Mucosa of gallbladder (tissue), 1 donor: ENCODE results near the gene BMP7. TPM values are rescaled to one million over a fixed set of nuclear protein-coding genes. Genes with fewer than 3 reads are reported as not detected.
"Not testable (repeated sequence)": the region's sequence is repeated elsewhere in the genome, so short reads cannot be mapped to it uniquely, and the experiment has no call there.

Experiments
- DNase-seq: peaks from one replicate; pipeline ENCODE4 v3.0.0-alpha.2; 2020; ENCODE audit warnings: low spot score
- total RNA-seq: library from RNA; stranded (reverse); gene quantifications from one replicate; pipeline ENCODE4 v1.2.1, GENCODE V29; 2021
- donor health status: DM: no; HTN: no; CAD: no.

The BMP7 gene
- total RNA-seq, 1 donor from 2014 or later: 1.2 TPM

DNA sequence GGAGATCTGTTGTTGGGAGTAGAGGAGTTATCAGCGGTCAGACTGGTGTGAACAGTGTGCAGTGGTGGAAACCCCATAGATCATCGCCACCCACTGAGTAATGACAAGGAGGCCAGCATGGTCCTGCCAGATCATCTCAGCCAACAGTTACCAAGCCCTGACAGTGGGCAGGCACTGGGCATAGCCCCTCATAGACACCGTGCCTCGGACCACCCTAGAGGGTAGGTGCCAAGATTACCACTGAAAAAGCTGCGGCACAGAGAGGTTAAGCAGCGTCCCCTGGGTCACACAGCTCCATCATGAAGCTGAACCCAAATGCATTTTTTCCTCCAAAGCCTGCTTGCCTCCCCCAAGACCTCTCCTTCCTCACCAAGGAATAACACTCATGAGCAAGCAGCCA is 21.5 kb upstream of the BMP7 start:
- DNase-seq: no peak

DNA sequence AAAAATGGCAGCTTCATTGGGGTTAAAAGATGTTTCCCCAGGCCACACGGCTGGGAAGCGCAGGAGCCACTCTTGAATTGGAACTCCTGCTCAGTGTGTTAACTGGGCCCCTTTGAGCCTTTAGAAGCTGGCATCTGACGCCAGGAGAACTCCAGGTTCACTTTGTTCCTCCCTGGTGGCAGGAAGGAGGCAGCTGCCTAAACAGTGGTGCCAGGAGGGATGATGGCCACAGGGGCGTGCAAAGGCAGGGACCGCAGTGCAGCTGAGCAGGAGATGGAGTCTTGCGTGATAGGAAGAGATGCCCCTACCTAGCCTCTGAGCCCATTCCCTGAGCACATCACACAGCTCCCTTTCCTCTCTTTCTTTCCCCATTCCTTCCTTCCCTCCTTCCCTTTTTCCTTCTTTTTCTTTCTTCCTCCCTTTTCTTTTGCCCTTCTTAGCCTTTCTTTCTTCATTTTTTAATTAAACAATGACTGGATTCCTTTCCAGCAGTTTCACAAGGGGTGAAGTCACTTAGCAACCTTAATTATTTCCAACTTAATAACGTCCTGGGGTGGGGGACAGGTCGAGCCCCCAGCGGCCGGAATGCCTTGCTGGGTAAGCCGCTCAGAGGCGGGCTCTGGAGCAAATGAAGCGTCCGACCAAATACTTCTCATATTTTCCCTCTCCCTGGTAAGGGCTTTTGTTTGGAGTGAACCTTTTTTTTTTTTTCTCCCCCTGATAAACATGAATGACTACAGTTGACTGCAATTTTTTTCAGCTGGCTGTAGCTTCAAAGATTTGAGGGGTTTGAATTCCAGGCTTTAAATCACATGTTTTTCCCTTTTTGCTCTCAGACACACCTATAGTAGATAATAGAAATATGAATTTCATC is 20.8 kb upstream of the BMP7 start:
- no peak for DNase-seq

DNA sequence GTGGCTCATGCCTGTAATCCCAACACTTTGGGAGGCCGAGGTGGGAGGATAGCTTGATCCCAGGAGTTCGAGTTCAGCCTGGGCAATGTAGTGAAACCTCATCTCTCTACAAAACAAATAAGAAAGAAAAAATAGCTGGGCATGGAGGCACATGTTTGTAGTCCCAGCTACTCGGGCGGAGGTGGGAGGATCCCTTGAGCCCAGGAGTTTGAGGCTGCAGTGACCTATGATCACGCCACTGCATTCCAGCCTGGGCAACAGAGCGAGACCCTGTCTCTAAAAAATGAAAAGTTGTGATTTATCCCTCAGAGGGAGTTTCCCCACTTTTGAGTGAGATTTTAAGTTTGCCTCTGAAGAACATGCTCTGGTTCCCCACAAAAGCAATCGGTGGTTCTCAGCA is 17.4 kb upstream of the BMP7 start:
- no peak for DNase-seq

DNA sequence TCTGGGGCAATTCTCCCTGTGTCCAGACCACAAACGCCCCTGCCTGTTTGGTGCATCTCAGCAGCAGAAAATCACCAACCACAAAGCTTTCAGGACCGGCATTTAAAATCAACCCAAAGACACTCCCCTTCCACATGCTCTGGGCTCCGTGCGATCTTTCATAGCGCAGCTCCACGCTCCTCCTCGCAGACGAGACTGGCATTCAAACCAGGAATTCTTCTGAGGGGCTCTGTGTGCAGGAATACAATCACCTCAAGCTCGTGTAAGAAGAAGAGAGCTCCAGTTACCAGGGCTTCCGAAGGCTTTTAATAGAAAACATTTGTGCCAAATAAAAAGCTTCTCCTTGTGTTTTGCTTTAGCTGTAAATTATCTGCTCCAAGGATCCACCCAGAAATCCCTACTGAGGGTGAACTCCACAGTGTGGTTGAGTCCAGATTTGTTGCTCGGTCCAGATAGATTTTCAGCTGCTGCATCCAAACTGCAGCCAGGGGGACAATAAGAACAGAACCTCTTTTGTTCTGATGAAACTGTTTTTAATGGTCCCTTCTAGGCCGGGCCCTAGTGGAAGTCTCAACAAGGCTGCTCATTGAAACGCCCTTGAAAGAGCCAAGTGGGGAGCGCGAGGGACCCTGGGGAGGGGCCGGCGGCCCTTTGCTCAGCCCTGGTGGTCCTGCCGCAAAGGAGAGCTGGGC is 16.4 kb upstream of the BMP7 start:
- no peak for DNase-seq

DNA sequence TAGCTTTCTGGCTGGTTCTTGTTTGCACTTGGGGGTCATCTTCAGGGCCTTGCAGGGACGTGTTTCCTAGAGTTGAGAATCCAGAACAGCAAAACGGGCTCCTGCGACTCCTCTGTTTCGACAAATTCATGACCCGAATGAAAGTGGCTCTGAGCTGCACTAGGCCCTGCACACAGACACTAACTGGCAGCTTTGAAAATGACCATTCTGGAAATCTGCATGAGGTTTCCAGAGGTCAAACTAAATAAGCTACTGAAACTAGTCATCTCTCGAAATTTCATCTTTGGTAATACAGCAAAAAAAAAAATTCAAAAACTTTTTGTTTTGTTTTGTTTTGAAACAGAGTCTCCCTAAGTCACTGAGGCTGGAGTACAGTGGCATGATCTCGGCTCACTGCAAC is 15.5 kb upstream of the BMP7 start:
- no peak for DNase-seq

DNA sequence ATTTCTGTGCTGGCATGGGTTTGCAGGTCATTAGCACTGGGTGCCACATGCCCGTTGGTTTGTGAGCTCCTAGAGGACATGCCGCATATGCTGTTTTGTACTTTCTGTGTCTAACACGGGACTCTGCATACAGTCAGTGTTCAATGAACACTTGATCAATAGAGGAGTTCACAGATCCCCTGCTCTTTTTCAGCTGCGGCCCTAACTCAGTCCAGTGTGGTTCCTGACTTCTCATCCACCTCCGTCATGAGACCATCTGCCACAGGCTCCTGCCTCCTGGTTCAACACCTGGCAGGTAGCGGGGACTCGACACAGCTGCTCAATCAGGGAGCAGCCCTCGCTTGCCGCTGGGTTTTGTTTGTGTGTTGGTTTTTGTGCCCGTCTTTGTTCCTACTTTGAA is 13.8 kb upstream of the BMP7 start:
- DNase-seq: no peak

DNA sequence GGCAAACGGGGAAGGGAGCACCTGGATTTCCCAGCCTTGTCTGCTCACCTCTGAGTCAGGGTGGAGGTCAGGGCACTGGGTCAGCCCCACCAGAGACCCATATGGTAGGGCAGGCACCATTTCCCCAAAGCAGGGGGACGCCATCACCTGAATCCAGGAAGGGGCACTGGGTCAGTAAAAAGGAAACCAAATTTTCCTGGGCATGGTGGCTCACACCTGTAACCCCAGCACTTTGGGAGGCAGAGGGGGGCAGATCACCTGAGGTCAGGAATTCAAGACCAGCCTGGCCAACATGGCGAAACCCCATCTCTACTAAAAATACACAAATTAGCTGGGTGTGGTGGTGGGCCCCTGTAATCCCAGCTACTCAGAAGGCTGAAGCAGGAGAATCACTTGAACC is 13.1 kb upstream of the BMP7 start:
- DNase-seq: not testable (repeated sequence)

DNA sequence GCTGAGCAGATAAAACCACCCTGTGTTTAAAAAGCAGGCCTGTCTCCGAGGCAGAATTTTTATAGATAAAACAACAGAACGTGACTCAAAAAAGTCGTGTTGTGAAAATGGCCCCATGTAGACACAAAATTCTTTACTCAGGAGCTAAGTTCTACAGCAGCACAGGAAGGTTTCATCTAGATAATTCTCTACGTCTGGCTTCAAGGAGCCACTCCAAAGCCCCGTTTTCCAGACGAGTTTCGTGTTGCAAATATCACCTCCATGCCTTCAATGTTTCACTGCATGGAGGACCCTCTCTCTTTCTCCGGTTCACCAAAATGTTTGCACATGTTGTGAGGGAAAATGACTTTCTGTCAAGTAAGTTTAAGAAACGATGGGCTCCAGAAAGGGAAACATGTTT is 12.0 kb upstream of the BMP7 start:
- DNase-seq: no peak

DNA sequence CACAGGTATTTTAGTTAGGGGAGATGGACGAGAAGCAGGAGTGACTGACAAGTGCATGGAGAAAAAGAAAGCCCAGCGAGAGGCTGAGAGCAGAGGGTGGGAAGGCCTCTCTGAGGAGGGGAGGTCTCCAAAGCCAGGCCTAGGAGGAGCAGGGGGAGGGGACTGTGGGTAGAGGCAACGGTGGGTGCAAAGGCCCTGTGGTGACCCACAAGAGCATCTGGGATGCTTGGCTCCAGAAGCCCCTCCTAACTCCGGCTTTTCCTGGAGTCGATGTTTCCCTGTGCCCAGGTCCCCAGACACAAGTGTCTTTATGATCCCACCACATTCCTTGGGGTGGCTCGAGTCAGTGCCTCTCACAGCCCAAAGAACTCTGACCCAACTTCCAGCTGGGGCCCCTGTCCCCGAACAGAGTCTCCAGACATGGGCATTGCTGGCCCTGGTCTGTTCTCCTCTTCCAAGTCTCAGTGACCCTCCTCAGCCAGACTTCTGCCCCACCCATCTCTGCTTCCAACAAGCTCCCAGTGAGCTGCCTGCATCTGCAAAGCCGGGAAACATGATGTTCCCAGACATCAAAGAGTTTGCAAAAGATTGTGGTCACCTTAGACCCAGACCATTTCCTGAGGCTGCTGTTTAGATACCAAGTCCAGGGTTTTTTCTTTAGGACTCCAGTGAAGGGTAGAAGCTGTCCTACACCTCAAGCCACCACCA is 11.1 kb upstream of the BMP7 start:
- no peak for DNase-seq

DNA sequence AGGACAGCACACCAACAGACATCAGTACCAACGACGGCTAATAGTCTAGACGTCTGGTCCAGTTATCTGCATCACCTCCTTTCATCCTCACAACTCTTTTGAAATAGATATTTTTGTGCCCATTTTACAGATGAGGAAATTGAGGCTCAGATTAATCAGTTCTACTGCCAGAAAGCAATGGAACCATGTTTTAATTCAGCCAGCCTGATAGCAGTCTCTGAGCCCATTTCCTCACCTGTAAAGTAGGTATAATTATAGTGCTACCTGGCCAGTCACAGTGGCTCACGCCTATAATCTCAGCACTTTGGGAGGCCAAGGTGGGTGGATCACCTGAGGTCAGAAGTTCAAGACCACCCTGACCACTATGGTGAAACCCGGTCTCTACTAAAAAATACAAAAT is 9.8 kb upstream of the BMP7 start:
- no peak for DNase-seq

DNA sequence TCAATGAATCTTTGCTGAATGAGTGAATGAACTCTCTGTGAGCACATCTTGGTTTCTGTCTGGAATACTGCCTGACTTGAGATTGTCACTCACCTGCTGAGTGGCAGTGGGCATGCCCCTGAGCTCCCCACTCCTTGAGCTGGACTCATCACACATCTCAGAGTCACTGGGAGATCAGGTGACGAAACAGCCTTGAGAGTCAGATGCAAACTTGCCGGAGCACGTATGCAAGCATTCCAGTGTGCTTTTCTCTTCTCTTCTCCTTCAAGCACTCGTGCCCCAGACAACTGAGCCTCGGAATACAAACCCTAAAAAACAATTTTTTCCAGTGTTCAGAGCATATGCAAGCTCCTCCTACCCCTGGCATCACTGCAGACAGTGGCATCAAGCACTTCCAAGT is 9.4 kb upstream of the BMP7 start:
- DNase-seq: no peak

DNA sequence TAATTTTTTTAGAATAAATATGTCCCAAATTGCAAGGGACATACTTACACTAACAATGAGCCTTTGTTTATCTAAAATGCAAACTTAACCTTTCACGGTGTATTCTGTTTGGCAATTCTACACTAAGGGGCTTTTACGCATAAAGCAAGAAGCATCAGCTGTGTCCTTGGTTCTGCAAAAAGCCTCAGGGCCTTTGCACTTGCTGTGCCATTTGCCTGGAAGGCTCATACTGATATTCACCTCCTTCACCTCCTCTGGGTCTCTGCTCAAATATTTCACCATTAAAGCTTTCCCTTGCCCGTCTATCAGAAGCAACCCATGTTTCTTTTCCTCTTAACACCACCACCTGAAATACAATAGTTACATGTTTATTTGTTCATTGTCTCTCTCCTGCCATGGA is 8.9 kb upstream of the BMP7 start:
- DNase-seq: no peak

DNA sequence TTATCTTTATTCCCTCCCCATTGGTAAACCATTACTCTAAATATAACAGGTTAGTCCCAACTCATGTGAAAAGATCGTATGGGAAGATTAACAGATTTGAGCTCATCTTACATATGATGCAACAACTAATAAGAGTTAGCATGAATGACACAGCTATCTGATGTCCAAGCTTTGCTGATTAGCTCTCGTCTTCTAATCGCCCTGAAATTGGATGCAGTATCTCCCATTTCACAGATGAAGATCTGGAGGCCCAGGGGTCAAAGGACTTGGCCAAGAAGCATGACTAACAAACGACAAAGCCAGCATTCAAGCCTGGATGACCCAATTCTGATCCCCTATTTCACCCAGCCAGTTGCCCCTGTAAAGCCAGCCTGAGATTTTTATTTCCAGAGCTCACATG is 8.4 kb upstream of the BMP7 start:
- DNase-seq: no peak

DNA sequence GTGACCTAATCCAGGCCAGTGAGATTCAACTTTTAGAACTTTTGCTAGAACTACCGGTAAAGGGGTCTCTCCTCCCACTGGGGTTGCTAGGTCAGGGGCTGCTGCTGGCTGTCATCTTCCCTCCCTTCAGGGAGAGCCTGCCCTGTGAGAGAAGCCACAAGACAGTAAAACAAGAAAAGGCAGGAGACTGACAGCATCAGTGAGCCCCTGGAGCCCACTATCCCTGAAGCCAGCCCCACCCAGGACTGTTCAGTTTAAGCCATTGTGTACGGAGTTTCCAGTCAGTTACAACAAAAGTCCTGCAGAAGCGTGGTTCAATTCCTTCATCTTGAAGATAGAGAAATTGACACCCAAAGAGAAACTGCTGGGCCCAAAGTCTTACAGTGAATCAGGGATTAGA is 7.9 kb upstream of the BMP7 start:
- DNase-seq: no peak

DNA sequence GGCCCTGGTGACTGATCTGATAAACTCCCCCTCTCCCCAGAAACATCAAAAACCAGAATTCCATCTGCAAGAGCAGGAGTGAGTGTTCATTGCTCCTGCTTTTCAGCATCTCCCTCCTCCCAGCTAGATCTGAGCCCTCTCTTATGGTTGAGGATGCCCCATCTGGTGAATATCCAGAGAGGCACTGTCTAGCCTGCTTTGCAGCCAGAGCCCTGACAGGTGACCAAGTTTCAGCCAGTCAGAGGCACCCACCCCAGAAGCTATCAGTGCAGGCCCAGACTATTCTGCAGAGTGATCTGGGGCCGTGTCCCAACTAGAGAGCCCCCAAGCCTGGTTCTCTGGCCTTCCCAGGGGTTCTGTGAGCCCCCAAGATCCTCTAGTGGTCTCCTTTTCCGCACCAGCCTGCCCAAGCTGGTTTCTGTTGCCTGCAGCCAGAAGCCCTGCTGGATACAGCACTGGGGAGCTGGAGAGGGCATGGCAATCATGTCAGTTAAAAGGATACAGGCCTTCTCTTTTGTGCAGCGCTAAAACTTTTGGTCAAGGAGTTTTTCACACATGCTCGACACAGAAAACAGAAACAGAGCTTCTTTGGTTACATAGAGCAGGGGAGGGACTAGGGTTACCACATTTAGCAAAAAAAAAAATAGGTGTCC is 6.6 kb upstream of the BMP7 start:
- DNase-seq: no peak

DNA sequence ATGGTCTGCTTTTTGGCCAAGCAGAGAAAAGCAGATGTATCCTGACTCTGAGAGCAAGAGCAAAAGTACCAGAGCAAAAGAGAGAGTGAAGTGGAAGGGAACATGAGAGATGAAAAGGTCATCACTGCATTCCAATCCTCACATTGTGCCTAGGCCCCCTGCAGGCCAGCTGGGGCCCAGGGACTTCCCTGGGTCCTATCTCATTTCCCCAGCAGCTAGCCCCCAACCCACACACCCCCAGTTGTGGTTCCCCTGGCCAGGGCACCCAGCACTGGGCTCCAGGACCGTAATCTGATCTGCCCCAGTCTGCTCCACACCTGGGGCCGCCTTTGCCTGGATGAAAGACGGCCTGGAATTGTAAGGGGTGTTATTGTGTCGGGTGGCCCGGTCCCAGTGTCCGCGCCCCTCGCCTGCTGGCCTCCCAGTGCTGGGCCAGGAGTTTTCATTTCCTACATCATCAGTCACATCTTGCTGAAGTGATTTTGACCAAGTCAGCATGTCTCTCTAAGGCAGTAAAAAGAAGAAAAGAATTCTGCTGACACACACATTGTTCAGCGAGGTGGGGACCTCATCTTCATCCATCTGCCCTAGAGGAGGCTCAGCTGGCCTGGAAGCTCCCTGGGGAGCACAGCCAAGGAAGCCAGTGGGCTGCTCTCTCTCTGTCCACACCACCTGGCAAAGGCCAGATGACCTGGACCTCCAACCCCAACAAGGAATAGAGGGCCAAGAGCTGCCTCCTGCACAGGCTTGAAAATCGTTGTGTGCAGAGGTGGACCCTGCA is 4.0 kb upstream of the BMP7 start:
- DNase-seq: no peak

DNA sequence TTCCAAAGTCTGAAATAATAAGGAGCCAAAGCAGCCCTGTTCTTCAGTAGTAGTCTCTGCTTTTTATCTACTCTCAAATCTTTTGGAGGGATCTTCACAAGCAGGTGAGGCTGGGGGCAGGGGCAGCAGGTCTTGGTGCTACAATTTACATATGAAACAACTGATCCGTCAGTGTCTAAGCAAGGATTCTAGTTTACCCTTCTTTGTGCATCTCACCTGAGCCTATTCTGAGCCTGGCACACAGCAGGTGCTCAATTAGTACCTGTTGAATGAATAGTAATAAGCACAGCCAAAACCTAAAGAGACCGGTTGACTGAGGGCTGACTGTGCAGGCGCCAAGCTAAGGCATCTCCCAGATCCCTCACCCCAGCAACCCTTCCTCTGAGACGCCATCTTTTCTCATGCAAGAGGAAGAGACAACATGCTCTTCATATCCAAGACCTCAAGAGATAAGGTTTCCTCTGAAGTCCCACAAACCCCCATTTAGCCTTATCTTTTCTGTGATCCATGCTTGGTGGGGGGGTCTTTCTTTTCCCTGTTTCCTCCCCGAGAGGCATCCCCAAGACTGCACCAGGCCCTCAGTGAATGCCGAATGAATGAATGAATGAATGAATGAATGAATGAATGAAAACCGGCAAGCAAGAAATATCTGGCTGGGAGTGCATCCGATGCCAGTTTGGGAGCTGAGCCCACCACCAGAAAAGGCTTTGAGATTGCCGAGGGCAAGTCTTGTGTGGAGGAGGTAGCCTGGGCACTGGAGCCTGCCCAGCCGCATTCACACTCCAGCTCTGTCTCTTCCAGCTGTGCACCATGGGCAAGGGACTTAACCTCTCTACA is 2.9 kb upstream of the BMP7 start:
- DNase-seq: no peak

DNA sequence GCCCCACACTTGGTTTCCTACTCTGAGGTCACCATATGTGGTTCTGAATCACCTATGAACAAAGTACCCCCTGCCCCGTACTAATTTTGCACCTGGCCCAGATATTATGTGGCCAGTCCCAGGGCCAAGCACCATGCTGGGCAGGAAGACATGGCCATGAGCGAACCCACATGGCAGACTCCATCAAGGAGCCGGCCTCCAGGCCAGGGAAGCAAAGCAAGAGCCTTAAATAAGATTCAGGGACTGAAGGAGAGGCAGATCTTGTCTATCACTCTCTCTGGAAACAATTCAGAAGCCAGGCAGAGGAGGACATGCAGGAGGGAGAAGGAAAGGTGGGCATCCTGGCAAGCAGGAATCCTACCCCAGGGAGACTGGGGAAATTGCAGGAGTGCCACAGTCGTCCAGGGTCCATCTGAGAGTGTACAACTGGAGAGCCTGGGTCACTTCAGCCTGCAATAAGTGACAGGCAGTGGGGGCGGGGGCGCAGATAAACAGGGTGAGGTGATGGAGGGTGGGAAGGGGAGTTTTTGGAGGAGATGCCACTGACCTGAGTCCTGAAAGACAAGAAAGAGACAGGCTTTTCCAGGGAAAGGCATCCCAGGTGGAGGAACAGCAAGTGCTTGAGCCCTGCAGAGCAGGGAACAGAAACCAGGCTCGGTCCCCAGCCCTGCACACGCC is 2.1 kb upstream of the BMP7 start:
- no peak for DNase-seq

DNA sequence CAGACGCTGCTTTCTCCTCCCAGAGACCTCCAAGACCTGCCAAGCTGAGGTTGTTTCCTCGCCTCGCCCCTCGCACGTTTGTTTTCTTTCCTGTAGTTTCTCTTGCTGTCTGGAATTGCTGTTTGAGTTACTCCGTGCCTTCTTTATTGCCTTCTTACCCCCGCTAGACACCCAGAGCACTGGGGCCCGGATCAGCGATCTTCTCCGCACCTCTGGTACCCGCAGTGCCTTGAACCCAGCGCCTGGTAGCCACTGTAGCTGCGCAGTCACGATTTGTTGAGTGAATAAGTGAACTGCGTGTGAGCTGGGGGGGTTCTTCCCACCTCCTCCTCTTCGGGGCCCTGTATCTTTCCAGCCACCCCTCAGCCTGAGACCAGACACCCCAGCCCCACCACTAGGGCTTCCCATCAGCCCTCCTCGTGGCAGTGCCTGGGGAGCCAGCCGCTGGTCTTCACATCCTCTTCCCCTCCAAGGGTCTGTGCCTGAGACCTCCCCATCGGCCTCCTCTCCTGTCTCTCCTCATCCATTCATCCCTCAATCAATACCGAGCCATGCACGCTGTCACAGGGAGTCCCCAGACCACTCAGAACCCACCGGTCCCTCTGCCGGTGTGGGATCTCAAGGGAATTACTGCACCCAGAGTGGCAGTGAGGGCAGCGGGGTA is 849 bp upstream of the BMP7 start:
- DNase-seq: no peak

DNA sequence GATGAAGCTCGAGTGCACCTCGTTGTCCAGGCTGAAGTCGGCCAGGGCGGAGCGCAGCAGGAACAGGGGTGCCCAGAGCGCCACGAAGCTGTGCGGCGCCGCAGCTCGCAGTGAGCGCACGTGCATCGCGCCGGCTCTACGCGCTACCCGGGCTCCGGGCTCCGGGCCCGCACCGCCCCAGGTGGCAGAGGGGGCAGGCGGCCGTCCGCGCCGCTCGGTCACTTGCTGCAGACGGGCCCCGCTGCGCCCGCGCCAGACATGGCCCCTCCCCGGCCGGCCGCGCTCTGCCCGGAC is 497 bp downstream of the BMP7 start:
- no peak for DNase-seq
